Esophagus squamous epithelium (tissue), 5 donors: ENCODE measurements around the gene MYLK2. TPM values are rescaled to one million over a fixed set of nuclear protein-coding genes. Genes with fewer than 3 reads are reported as not detected.

Source experiments
- DNase-seq: peaks from one replicate; lab custom pipeline; 2025; lab: John Stamatoyannopoulos, UW
- H3K27ac ChIP-seq, 4 donors: fragments of 200-600 bp; sonication (generic); one replicate each; pipeline ENCODE4 v1.5.1; 2016 to 2019; ENCODE audit warnings: mild to moderate bottlenecking in 1 of 4
- H3K27me3 ChIP-seq, 4 donors: fragments of 200-600 bp; sonication (generic); 1 replicate in 3 of 4; 2 replicates in 1 of 4; pipeline versions ENCODE4 v1.5.1 to v1.6.0; 2017 to 2021; ENCODE audit warnings: antibody characterized with exemption in 1 of 4
- H3K36me3 ChIP-seq, 3 donors: fragments of 200-600 bp; sonication (generic); one replicate each; pipeline ENCODE4 v1.5.1; 2016 to 2019
- H3K4me1 ChIP-seq, 3 donors: fragments of 200-600 bp; sonication (generic); one replicate each; pipeline ENCODE4 v1.5.1; 2017 to 2019
- H3K4me3 ChIP-seq, 4 donors: fragments of 200-600 bp; sonication (generic); 1 replicate in 3 of 4; 2 replicates in 1 of 4; pipeline ENCODE4 v1.5.1; 2016 to 2019; ENCODE audit warnings: mild to moderate bottlenecking in 2 of 4, moderate library complexity in 1 of 4
- H3K9me3 ChIP-seq, 3 donors: fragments of 200-600 bp; sonication (generic); one replicate each; pipeline ENCODE4 v1.5.1; 2016 to 2019
- POLR2A ChIP-seq, 4 donors: fragments of 450-650 bp; IDR thresholded peaks; one replicate each; pipeline ENCODE4 v1.6.1; 2017; ENCODE audit warnings: antibody characterized with exemption in 4 of 4, mild to moderate bottlenecking in 4 of 4, moderate library complexity in 3 of 4
- WGBS, 2 donors: methylation state at CpG; one replicate each; pipeline ENCODE4 v1.1.5; 2018; 5-methylcytosine and 5-hydroxymethylcytosine counted together
- intact Hi-C: fragments of 100-400 bp; cut with DNase I; formaldehyde crosslinking; loops from one replicate; pipeline ENCODE4 v1.15.0; 2022
- total RNA-seq, 4 donors: library from RNA; depleted of rRNA; stranded (reverse); fragments of >200 nt; gene quantifications; one replicate each; pipeline ENCODE4 v1.1.0, GENCODE V29; 2016
- TF ChIP-seq, protein P1 (sequence below), 6 experiments: fragments of 450-650 bp in 4 of 6; fragments of 200-600 bp in 2 of 6; sonication (generic) in 2 of 6; IDR thresholded peaks; one replicate each; pipeline ENCODE4 v1.5.1; 2016 to 2019; ENCODE audit warnings: antibody characterized with exemption in 6 of 6, mild to moderate bottlenecking in 4 of 6, moderate library complexity in 4 of 6
- donor health status: DM: yes; HTN: yes; CAD: no.

Gene MYLK2
- total RNA-seq, 4 donors from 2014 or later: 0.38 TPM; not detected in 3

DNA sequence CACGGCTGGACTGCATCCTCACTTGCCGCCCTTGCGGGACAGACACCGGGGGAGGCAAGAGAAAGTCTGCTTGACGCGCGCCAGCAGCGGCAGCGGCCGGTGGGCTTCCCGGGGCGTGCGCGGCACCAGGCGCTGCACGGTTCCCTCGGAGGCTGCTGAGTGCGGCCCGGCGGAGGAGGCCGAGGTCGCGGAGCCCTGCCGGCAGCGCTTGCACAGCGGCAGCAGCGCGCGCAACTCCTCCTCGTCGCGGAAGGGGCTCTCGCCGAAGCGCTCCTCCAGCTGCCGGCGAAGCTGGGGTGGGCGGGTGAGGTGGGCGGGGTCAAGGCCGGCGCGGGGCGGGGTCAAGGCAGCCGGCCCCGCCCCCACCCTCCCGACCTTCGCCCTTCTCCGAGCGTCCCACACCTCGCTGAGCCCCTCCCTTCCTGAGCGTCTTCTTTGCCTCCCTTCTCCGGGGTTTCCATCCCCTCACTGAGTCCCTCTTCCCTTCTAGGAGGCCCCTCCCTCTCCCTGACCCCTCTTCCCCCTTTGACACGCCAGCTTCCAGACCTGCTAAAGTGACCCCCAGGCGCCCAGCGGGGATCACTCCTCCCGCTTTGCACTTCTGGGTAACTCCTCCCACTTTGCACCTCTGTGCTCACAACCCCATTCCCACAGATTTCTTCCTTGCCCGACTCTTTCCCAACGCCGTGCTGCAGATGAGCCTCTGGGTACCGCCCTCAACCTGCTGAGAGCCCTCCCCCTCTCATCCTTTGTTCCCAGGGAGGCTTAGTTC lies 42.4 kb downstream of the MYLK2 start:
- intact Hi-C loops: no loop called here
- H3K27ac ChIP-seq: peak overlapping the region in 2 of 4 donors; percentile 10 to 60
- H3K36me3 ChIP-seq: no peaks in the 10 kb centered on the region
- H3K4me3 ChIP-seq: peak overlapping the region; percentile 47 to 75 (median 58)
- peaks cover 13 to 22% (median 16%) of the 10 kb centered on the region in 3 donors for H3K4me1 ChIP-seq
- 7 to 64% methylated on average over 8 to 29 of the region's 60 CpGs for WGBS, 2 donors
- no peak for DNase-seq
- peaks cover 0 to 52% (median 0%) of the 10 kb centered on the region in 4 donors for H3K27me3 ChIP-seq
- H3K9me3 ChIP-seq: no peaks in the 10 kb centered on the region
- TF ChIP-seq POLR2A (IDR thresholded peaks at IDR 0.05): peak in 1 of 4 donors; percentile 13
- TF ChIP-seq, protein P1, sequence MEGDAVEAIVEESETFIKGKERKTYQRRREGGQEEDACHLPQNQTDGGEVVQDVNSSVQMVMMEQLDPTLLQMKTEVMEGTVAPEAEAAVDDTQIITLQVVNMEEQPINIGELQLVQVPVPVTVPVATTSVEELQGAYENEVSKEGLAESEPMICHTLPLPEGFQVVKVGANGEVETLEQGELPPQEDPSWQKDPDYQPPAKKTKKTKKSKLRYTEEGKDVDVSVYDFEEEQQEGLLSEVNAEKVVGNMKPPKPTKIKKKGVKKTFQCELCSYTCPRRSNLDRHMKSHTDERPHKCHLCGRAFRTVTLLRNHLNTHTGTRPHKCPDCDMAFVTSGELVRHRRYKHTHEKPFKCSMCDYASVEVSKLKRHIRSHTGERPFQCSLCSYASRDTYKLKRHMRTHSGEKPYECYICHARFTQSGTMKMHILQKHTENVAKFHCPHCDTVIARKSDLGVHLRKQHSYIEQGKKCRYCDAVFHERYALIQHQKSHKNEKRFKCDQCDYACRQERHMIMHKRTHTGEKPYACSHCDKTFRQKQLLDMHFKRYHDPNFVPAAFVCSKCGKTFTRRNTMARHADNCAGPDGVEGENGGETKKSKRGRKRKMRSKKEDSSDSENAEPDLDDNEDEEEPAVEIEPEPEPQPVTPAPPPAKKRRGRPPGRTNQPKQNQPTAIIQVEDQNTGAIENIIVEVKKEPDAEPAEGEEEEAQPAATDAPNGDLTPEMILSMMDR (IDR thresholded peaks at IDR 0.05): no peak

- Histone ChIP-seq H3K4me1 (peaks cover 13 to 22% (median 16%) of the 10 kb centered on the region in 3 donors), H3K27ac (no peak overlapping the region), H3K9me3 (no peaks in the 10 kb centered on the region), H3K4me3 (peak overlapping the region in 2 of 4 donors; percentile 47 to 65), H3K36me3 (no peaks in the 10 kb centered on the region), H3K27me3 (peaks cover 0 to 46% (median 0%) of the 10 kb centered on the region in 4 donors)
- intact Hi-C loops: no loop called here
- DNase-seq: no peak
- 74 to 75% methylated on average over 3 of the region's 5 CpGs for WGBS, 2 donors
- TF ChIP-seq, protein P1 (IDR thresholded peaks at IDR 0.05): no peak
- TF ChIP-seq POLR2A (IDR thresholded peaks at IDR 0.05): no peak
Measured at GRCh38 chr20:31862157-31862470, 43.0 kb downstream of the MYLK2 start.

- Histone ChIP-seq H3K27me3 (peaks cover 0 to 42% (median 0%) of the 10 kb centered on the region in 4 donors), H3K9me3 (no peaks in the 10 kb centered on the region), H3K4me1 (peaks cover 13 to 22% (median 16%) of the 10 kb centered on the region in 3 donors), H3K4me3 (no peak overlapping the region), H3K36me3 (no peaks in the 10 kb centered on the region), H3K27ac (no peak overlapping the region)
- no peak for DNase-seq
- no peak for TF ChIP-seq POLR2A (IDR thresholded peaks at IDR 0.05)
- TF ChIP-seq, protein P1 (IDR thresholded peaks at IDR 0.05): no peak
- WGBS, 2 donors: 71 to 92% methylated on average over 1 to 6 of the region's 8 CpGs
- intact Hi-C loops: no loop called here
Measured at GRCh38 chr20:31862506-31862905, 43.4 kb downstream of the MYLK2 start.

GRCh38 chr20:31863296-31864085 lies 44.3 kb downstream of the MYLK2 start:
- TF ChIP-seq POLR2A (IDR thresholded peaks at IDR 0.05): no peak
- TF ChIP-seq, protein P1 (IDR thresholded peaks at IDR 0.05): no peak
- 88 to 95% methylated on average over 6 of the region's 9 CpGs for WGBS, 2 donors
- Histone ChIP-seq H3K27me3 (peaks cover 0 to 37% (median 0%) of the 10 kb centered on the region in 4 donors), H3K9me3 (no peaks in the 10 kb centered on the region), H3K27ac (no peak overlapping the region), H3K4me3 (no peak overlapping the region), H3K36me3 (no peaks in the 10 kb centered on the region), H3K4me1 (peaks cover 13 to 22% (median 16%) of the 10 kb centered on the region in 3 donors)
- intact Hi-C loops: no loop called here
- DNase-seq: no peak
